Chondrocyte (in vitro differentiated cells): Measurements from ENCODE around the gene GFM1. TPM values are rescaled to one million over a fixed set of nuclear protein-coding genes. Genes with fewer than 3 reads are reported as not detected.
A peak's percentile ranks its signal among the peaks of the same experiment; 100 is the strongest.

Experiments used
- DNase-seq: peaks from one replicate; pipeline ENCODE4 v3.0.0; 2021; ENCODE audit warnings: mixed read lengths, low spot score
- H3K27ac Mint-ChIP-seq: one replicate; pipeline ENCODE4 v1.8.0; 2021; ENCODE audit warnings: mild to moderate bottlenecking, moderate library complexity, mixed read lengths; ENCODE audit not compliant: unreplicated experiment
- H3K27me3 Mint-ChIP-seq: 2 replicates; pipeline ENCODE4 v1.8.0; 2021; ENCODE audit warnings: low read depth, mixed read lengths
- H3K36me3 Mint-ChIP-seq: 2 replicates; pipeline ENCODE4 v1.8.0; 2021; ENCODE audit warnings: low read depth, mixed read lengths
- H3K4me1 Mint-ChIP-seq: 2 replicates; pipeline ENCODE4 v1.8.0; 2021; ENCODE audit warnings: low read depth, mild to moderate bottlenecking, mixed read lengths
- H3K4me3 Mint-ChIP-seq: one replicate; pipeline ENCODE4 v1.8.0; 2021; ENCODE audit warnings: mild to moderate bottlenecking, moderate library complexity, mixed read lengths; ENCODE audit not compliant: unreplicated experiment
- H3K9me3 Mint-ChIP-seq: 2 replicates; pipeline ENCODE4 v1.8.0; 2021; ENCODE audit warnings: low read depth, mixed read lengths
- long read RNA-seq: library from polyadenylated mRNA; stranded (forward); transcript quantifications from one replicate; pipeline ENCODE4 v2.0.0, GENCODE V29; 2021
- total RNA-seq: library from RNA; stranded (reverse); gene quantifications from 3 replicates; pipeline ENCODE4 v1.2.1, GENCODE V29; 2021
- TF ChIP-seq, protein P1 (sequence below): fragments of 200-600 bp; sonication (generic); IDR thresholded peaks from 2 replicates; pipeline ENCODE4 v1.5.0; 2021; ENCODE audit warnings: antibody characterized with exemption, mild to moderate bottlenecking, moderate library complexity

The GFM1 gene
- 28.8 to 48.8 TPM (median 34.1 TPM) in 3 replicates for total RNA-seq
- long read RNA-seq, transcript GFM1-210 (18 exons, 3,721 nt): major isoform, 56 of 76 reads
- long read RNA-seq, partial matches to known transcripts: 11 of 76 reads
- long read RNA-seq, other reads (novel, unspliced or antisense): 7 of 76 reads

DNA sequence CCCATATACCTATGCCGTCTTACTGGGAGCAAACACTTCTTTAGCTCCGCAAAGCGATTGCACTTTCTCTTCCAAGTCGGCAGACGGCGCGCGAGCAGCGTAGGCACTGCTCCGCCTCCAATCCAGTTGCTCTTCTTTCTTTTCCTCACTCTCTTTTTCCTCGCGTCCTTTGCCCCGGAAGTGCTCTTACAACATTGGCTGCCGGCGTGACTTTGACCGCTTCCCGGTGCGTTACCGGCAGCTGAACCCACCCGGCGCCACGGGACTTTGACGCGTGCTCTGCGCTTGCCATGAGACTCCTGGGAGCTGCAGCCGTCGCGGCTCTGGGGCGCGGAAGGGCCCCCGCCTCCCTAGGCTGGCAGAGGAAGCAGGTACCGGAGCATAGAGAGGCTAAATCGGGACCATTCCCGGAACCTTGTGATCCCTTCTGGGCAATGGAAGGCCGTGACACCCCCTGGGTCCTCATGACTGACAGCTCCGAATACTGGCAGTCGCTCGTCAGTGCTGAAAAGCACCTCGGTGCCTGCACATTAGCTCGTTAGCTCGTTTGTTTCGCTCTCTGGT lies at the start of gene GFM1:
GFM1 (plus strand) TSS at position 183 of the 564 bp plus-strand sequence; CDS start at position 291, 108 bp downstream.
- Mint-ChIP-seq H3K9me3 (no peaks in the 10 kb centered on the region), H3K27me3 (no peaks in the 10 kb centered on the region), H3K27ac (peak within 1 kb of the TSS; percentile 97), H3K4me1 (peaks cover 19% of the 10 kb centered on the region), H3K4me3 (peak within 1 kb of the TSS; percentile 94), H3K36me3 (peaks cover 3% of the 10 kb centered on the region)
- DNase-seq: peak; percentile 95
- TF ChIP-seq, protein P1, sequence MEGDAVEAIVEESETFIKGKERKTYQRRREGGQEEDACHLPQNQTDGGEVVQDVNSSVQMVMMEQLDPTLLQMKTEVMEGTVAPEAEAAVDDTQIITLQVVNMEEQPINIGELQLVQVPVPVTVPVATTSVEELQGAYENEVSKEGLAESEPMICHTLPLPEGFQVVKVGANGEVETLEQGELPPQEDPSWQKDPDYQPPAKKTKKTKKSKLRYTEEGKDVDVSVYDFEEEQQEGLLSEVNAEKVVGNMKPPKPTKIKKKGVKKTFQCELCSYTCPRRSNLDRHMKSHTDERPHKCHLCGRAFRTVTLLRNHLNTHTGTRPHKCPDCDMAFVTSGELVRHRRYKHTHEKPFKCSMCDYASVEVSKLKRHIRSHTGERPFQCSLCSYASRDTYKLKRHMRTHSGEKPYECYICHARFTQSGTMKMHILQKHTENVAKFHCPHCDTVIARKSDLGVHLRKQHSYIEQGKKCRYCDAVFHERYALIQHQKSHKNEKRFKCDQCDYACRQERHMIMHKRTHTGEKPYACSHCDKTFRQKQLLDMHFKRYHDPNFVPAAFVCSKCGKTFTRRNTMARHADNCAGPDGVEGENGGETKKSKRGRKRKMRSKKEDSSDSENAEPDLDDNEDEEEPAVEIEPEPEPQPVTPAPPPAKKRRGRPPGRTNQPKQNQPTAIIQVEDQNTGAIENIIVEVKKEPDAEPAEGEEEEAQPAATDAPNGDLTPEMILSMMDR: peak; percentile 87

DNA sequence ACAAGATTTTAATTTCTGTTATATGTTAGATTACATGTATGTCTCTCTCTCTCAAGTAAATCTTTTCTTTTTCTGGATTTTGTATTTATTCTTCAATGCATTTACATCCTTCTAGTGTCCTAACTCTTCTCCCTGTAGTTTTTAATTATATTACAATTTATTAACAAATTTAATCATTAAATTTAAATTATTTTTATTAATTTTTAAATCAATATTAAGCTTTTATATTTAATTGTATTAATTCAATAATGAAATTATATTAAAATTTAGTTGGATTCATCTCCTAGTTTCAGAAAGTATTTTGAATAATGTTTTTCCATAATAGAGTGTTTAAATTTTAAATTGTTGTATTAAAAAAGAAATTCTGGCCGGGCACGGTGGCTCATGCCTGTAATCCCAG lies 43.5 kb upstream of the GFM1 start:
- Mint-ChIP-seq H3K9me3 (no peaks in the 10 kb centered on the region), H3K4me3 (no peak overlapping the region), H3K27me3 (no peaks in the 10 kb centered on the region), H3K4me1 (peaks cover 5% of the 10 kb centered on the region), H3K27ac (no peak overlapping the region), H3K36me3 (peaks cover 1% of the 10 kb centered on the region)
- TF ChIP-seq, protein P1: no peak
- no peak for DNase-seq

GRCh38 chr3:158602227-158602626 lies 42.1 kb upstream of the GFM1 start:
- H3K27me3 Mint-ChIP-seq: no peaks in the 10 kb centered on the region
- DNase-seq: no peak
- no peak overlapping the region for H3K4me3 Mint-ChIP-seq
- H3K27ac Mint-ChIP-seq: no peak overlapping the region
- no peaks in the 10 kb centered on the region for H3K9me3 Mint-ChIP-seq
- TF ChIP-seq, protein P1: no peak
- peaks cover 5% of the 10 kb centered on the region for H3K4me1 Mint-ChIP-seq
- H3K36me3 Mint-ChIP-seq: peaks cover 1% of the 10 kb centered on the region

DNA sequence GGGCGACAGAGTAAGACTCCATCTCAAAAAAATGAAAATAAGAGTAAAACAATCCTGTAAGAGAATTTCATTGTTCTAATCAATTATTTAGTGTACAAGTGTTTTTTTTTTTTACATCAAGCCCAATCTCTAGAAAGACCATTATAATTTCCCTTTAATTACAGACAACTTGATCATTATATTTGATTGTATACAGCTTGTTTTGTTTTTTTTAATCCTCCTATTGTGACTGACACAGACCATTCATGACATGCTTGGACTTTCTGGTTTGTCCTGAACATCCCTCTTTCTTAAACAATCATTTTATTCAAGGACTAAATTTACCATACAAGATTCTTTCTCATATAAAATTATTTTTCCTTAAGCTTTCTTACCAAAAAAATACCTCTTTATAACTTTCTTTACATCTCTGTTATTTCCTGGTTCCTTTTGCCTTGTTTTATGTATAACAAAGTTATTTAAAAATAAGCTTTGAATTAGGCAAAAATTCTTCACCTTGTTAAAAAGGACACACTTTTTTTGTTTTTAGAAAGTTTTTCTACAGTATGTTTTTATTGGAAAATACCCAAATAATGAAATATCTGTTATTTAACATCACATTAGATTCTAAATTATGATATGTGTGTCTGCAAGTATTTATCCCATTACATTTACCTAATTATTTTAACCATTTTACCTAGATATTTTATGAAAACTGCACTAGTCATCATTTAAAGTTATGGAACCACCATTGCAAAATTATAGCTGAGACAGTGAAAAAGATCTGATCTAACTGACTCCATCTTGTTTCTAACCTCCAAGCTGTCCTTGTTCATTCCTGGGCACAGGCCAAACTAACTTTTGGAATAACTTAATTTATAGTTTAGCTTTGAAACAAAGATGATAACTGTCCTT lies 26.1 kb upstream of the GFM1 start:
- Mint-ChIP-seq H3K9me3 (peaks cover 13% of the 10 kb centered on the region), H3K27ac (no peak overlapping the region), H3K27me3 (no peaks in the 10 kb centered on the region), H3K4me1 (no peaks in the 10 kb centered on the region), H3K36me3 (no peaks in the 10 kb centered on the region), H3K4me3 (no peak overlapping the region)
- DNase-seq: no peak
- TF ChIP-seq, protein P1: no peak

- no peaks in the 10 kb centered on the region for H3K4me1 Mint-ChIP-seq
- peaks cover 8% of the 10 kb centered on the region for H3K27me3 Mint-ChIP-seq
Observed at GRCh38 chr3:158625881-158626280, 18.4 kb upstream of the GFM1 start.

More at GRCh38 chr3:158625881-158626280, 18.4 kb upstream of the GFM1 start:
- no peak overlapping the region for H3K27ac Mint-ChIP-seq
- no peak for DNase-seq
- TF ChIP-seq, protein P1: no peak
- H3K4me3 Mint-ChIP-seq: no peak overlapping the region
- H3K9me3 Mint-ChIP-seq: peaks cover 6% of the 10 kb centered on the region
- no peaks in the 10 kb centered on the region for H3K36me3 Mint-ChIP-seq
